ENCODE data around the gene FAM98B. TPM values are rescaled to one million over a fixed set of nuclear protein-coding genes. Genes with fewer than 3 reads are reported as not detected.
A peak's percentile ranks its signal among the peaks of the same experiment; 100 is the strongest.

Gene FAM98B
- total and polyA plus RNA-seq, 4 experiments from 2014 or later = 3.3 to 26.3 (median 12.6) TPM

DNA sequence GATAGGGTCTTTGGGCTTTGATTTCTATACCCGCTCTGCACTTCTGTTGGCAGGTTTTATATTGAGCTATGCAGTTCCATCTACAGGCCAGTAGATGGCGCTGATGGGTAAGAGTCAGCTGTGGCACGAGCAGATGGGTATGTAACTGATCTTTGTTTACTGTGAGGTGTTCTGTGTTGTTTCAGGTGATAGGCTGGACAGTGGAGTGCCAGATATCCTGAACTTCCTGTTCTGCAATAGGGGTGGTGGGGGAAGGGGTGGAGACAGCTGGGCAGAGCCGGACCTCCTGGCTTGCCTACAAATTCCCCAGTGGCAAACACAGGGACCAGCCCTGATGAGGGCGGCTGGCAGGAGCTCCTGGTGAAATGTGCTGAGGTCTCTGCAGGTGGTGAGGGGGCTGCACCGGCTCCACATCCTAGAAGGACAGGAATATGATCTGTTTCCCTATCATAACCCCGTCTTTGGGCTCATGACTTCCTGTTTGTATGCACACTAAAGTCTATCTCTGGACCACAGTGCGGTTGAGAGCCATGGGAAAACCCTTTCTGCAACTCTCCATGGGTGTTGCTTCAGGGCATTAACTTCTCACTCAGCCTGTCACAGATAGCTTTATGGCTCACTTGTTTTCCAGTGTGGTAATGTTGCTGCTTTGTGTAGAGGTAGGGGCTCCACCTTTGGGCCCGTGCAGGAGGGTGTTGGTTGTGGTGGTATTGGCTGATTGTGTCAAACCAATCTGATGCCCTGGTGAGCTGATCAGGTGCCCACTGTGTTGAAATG is 13.4 kb upstream of the FAM98B start:
- Histone ChIP-seq H3K27ac (ENCODE audit: low read depth, low read length) (no peak overlapping the region), H3K36me3 (ENCODE audit: insufficient read depth, low read length) (no peaks in the 10 kb centered on the region), H3K27me3 (ENCODE audit: insufficient read depth, low read length) (no peaks in the 10 kb centered on the region), H3K9me3 (ENCODE audit: control insufficient read depth in 1 of 2, low read length in 2 of 2) (no peaks in the 10 kb centered on the region), H3K4me3 (ENCODE audit: low read length in 2 of 2) (no peak overlapping the region), H3K4me1 (ENCODE audit: insufficient read depth, low read length) (peaks cover 5% of the 10 kb centered on the region)
- H3K27ac Mint-ChIP-seq = peak overlapping the region in 1 of 7 donors; percentile 12
- peak in 4 of 5 donors; percentile 59 to 66 (median 62) for DNase-seq
- H3K36me3 Mint-ChIP-seq = no peaks in the 10 kb centered on the region
- H3K27me3 Mint-ChIP-seq = peaks cover 20 to 21% of the 10 kb centered on the region in 2 donors
- H3K9me3 Mint-ChIP-seq = peaks cover 0 to 16% (median 5%) of the 10 kb centered on the region in 8 donors
- intact Hi-C loops (cut with micrococcal nuclease) = loop anchor here (1.0 to 10.0 kb wide), 7 partner anchors 250 to 1314 kb away; no protein-coding TSS in a partner anchor
- peaks cover 0 to 7% (median 3%) of the 10 kb centered on the region in 4 donors for H3K4me1 Mint-ChIP-seq
- POLR2A ChIA-PET (ENCODE audit: partially characterized antibody) = interaction anchor here (1.1 to 1.6 kb wide), 6 partner anchors 14 to 267 kb away, joined by 3 to 12 read pairs (median 6); partner anchors contain the start of gene FAM98B
- peak overlapping the region in 1 of 8 donors; percentile 55 for H3K4me3 Mint-ChIP-seq
- CTCF ChIA-PET (ENCODE audit: partially characterized antibody) = interaction anchor here (0.6 to 9.1 kb wide), 49 partner anchors 7 to 1838 kb away, joined by 3 to 175 read pairs (median 6); partner anchors contain the start of gene FAM98B

GRCh38 chr15:38441130-38441519 is 12.8 kb upstream of the FAM98B start:
- POLR2A ChIA-PET (ENCODE audit: partially characterized antibody) = interaction anchor here (1.1 to 1.6 kb wide), 4 partner anchors 13 to 266 kb away, joined by 3 to 12 read pairs (median 6); partner anchors contain the start of gene FAM98B
- H3K27ac Mint-ChIP-seq = no peak overlapping the region
- peaks cover 0 to 16% (median 5%) of the 10 kb centered on the region in 8 donors for H3K9me3 Mint-ChIP-seq
- peaks cover 16 to 19% of the 10 kb centered on the region in 2 donors for H3K27me3 Mint-ChIP-seq
- no peaks in the 10 kb centered on the region for H3K36me3 Mint-ChIP-seq
- Histone ChIP-seq H3K36me3 (ENCODE audit: insufficient read depth, low read length) (no peaks in the 10 kb centered on the region), H3K4me1 (ENCODE audit: insufficient read depth, low read length) (peaks cover 5% of the 10 kb centered on the region), H3K9me3 (ENCODE audit: control insufficient read depth in 1 of 2, low read length in 2 of 2) (no peaks in the 10 kb centered on the region), H3K27me3 (ENCODE audit: insufficient read depth, low read length) (no peaks in the 10 kb centered on the region), H3K4me3 (ENCODE audit: low read length in 2 of 2) (no peak overlapping the region), H3K27ac (ENCODE audit: low read depth, low read length) (no peak overlapping the region)
- H3K4me1 Mint-ChIP-seq = peaks cover 0 to 7% (median 3%) of the 10 kb centered on the region in 4 donors
- CTCF ChIA-PET (ENCODE audit: partially characterized antibody) = interaction anchor here (1.0 to 9.1 kb wide), 34 partner anchors 8 to 1316 kb away, joined by 3 to 175 read pairs (median 8); partner anchors contain the start of gene FAM98B
- intact Hi-C loops (cut with micrococcal nuclease) = loop anchor here (10.0 kb wide), 3 partner anchors 374 to 1314 kb away; no protein-coding TSS in a partner anchor
- no peak for DNase-seq
- H3K4me3 Mint-ChIP-seq = no peak overlapping the region

DNA sequence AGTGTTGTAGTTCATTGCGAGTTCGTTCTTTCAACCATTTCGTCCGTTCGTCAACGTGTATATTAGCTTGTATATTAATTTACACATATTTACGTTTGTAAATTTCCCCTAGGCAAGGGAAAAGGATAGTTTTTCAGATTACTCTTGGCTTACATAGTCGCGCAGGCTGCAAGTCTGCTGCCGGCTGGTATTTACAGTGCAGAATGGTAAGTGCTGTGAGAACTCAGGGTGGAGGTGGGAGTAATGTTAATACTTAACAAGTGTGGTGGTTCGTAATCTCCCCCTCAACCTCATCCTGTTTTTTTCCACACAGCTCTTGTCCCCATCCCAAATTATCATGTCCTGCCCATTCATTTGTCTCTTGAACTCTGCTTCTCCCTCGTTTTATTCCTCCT is 766 bp downstream of the FAM98B start:
- intact Hi-C loops (cut with micrococcal nuclease) = loop anchor here (1.0 to 10.0 kb wide), 3 partner anchors 19 to 1928 kb away; partner anchors contain the start of genes FSIP1 and KNSTRN

DNA sequence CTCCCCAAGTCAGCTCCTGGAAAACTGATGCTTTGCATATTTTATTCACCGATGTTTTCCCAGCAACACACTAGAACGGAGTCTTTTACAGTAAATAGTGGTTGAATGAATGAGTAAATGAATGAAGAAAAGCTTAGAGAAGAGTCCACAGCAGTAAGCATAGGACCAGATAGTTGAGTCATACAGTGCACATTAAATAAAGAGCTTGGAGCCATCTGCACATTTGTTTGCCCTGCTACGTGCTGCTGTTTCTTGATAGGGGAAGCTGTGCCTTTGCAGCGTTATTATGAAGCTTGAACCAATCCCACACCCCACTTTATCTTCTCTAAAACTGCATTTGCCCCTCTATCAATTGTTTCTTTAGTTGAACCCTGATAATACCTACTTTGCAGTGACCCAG is 1.2 kb downstream of the FAM98B start:
- H3K4me3 Mint-ChIP-seq = peak overlapping the region; percentile 95 to 99 (median 97)
- H3K9me3 Mint-ChIP-seq = no peaks in the 10 kb centered on the region
- Histone ChIP-seq H3K36me3 (ENCODE audit: insufficient read depth, low read length) (no peaks in the 10 kb centered on the region), H3K9me3 (ENCODE audit: control insufficient read depth in 1 of 2, low read length in 2 of 2) (no peaks in the 10 kb centered on the region), H3K4me3 (ENCODE audit: low read length in 2 of 2) (peak overlapping the region; percentile 88 to 95), H3K27me3 (ENCODE audit: insufficient read depth, low read length) (no peaks in the 10 kb centered on the region), H3K27ac (ENCODE audit: low read depth, low read length) (peak overlapping the region; percentile 74), H3K4me1 (ENCODE audit: insufficient read depth, low read length) (peaks cover 24% of the 10 kb centered on the region)
- ChIA-PET POLR2A (ENCODE audit: partially characterized antibody) (interaction anchor here (0.6 to 2.9 kb wide), 20 partner anchors 9 to 1169 kb away, joined by 3 to 31 read pairs (median 4); partner anchors contain the start of gene RASGRP1), CTCF (ENCODE audit: partially characterized antibody) (interaction anchor here (1.3 to 3.6 kb wide), 12 partner anchors 9 to 247 kb away, joined by 4 to 52 read pairs (median 10); partner anchors contain the start of gene RASGRP1)
- DNase-seq = no peak
- peaks cover 9 to 10% of the 10 kb centered on the region in 2 donors for H3K36me3 Mint-ChIP-seq
- peaks cover 32 to 49% (median 39%) of the 10 kb centered on the region in 4 donors for H3K4me1 Mint-ChIP-seq
- peak overlapping the region; percentile 94 to 98 (median 96) for H3K27ac Mint-ChIP-seq
- intact Hi-C loops (cut with micrococcal nuclease) = loop anchor here (10.0 kb wide), 1 partner anchor 1330 kb away; the partner anchor contains the start of gene FSIP1
- no peaks in the 10 kb centered on the region for H3K27me3 Mint-ChIP-seq

More for the DNA sequence above, 766 bp downstream of the FAM98B start:
- Mint-ChIP-seq H3K27ac (peak overlapping the region; percentile 94 to 98 (median 96)), H3K4me3 (peak overlapping the region; percentile 95 to 99 (median 97)), H3K36me3 (peaks cover 9 to 10% of the 10 kb centered on the region in 2 donors), H3K9me3 (no peaks in the 10 kb centered on the region), H3K27me3 (no peaks in the 10 kb centered on the region), H3K4me1 (peaks cover 29 to 45% (median 35%) of the 10 kb centered on the region in 4 donors)
- Histone ChIP-seq H3K4me3 (ENCODE audit: low read length in 2 of 2) (peak overlapping the region; percentile 88 to 95), H3K27ac (ENCODE audit: low read depth, low read length) (peak overlapping the region; percentile 74), H3K36me3 (ENCODE audit: insufficient read depth, low read length) (no peaks in the 10 kb centered on the region), H3K9me3 (ENCODE audit: control insufficient read depth in 1 of 2, low read length in 2 of 2) (no peaks in the 10 kb centered on the region), H3K4me1 (ENCODE audit: insufficient read depth, low read length) (peaks cover 24% of the 10 kb centered on the region), H3K27me3 (ENCODE audit: insufficient read depth, low read length) (no peaks in the 10 kb centered on the region)
- CTCF ChIA-PET (ENCODE audit: partially characterized antibody) = interaction anchor here (1.0 to 3.6 kb wide), 16 partner anchors 10 to 1929 kb away, joined by 3 to 52 read pairs (median 9); partner anchors contain the start of gene RASGRP1
- POLR2A ChIA-PET (ENCODE audit: partially characterized antibody) = interaction anchor here (0.6 to 2.9 kb wide), 21 partner anchors 9 to 1328 kb away, joined by 3 to 31 read pairs (median 5); partner anchors contain the start of genes FSIP1 and RASGRP1
- no peak for DNase-seq

DNA sequence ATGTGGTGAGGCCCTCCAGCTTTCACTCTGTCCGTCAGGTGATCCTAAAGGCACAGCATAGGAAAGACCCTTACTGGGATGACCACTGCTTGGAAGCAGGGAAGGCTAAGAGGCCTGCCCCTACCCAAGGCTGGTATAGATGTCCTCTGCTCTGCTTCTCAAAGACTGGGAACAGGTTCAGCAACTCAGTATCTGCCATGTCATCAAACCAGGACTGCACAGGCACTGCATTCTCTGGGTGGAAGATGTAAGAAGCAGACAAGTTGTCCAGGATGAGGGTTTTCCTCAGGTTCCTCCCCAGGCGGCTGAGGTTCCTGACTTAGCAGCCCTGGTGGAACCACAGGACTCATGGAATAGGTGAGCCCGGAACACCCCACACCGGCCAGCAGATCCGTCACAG is 4.7 kb downstream of the FAM98B start:
- H3K36me3 Mint-ChIP-seq = peaks cover 9 to 10% of the 10 kb centered on the region in 2 donors
- DNase-seq = no peak
- H3K9me3 Mint-ChIP-seq = no peaks in the 10 kb centered on the region
- H3K4me3 ChIP-seq (ENCODE audit: low read length in 2 of 2) = no peak overlapping the region
- H3K4me1 Mint-ChIP-seq = peaks cover 47 to 72% (median 53%) of the 10 kb centered on the region in 4 donors
- H3K36me3 ChIP-seq (ENCODE audit: insufficient read depth, low read length) = no peaks in the 10 kb centered on the region
- peaks cover 24% of the 10 kb centered on the region for H3K4me1 ChIP-seq (ENCODE audit: insufficient read depth, low read length)
- no peak overlapping the region for H3K4me3 Mint-ChIP-seq
- no peaks in the 10 kb centered on the region for H3K27me3 ChIP-seq (ENCODE audit: insufficient read depth, low read length)
- no peaks in the 10 kb centered on the region for H3K9me3 ChIP-seq (ENCODE audit: control insufficient read depth in 1 of 2, low read length in 2 of 2)
- ChIA-PET CTCF (ENCODE audit: partially characterized antibody) (interaction anchor here (1.5 to 2.2 kb wide), 3 partner anchors 18 to 240 kb away, joined by 3 to 14 read pairs (median 10); no protein-coding TSS in a partner anchor), POLR2A (ENCODE audit: partially characterized antibody) (no interaction called here)
- peak overlapping the region in 1 of 7 donors; percentile 43 for H3K27ac Mint-ChIP-seq
- H3K27me3 Mint-ChIP-seq = no peaks in the 10 kb centered on the region
- no peak overlapping the region for H3K27ac ChIP-seq (ENCODE audit: low read depth, low read length)
- intact Hi-C loops (cut with micrococcal nuclease) = loop anchor here (10.0 kb wide), 1 partner anchor 1326 kb away; the partner anchor contains the start of gene FSIP1

- H3K27ac Mint-ChIP-seq = peak overlapping the region in 2 of 7 donors; percentile 1 to 72
- H3K36me3 Mint-ChIP-seq = peaks cover 2 to 10% of the 10 kb centered on the region in 2 donors
- no peak overlapping the region for H3K27ac ChIP-seq (ENCODE audit: low read depth, low read length)
- peaks cover 24% of the 10 kb centered on the region for H3K4me1 ChIP-seq (ENCODE audit: insufficient read depth, low read length)
- H3K4me3 Mint-ChIP-seq = no peak overlapping the region
- intact Hi-C loops (cut with micrococcal nuclease) = loop anchor here (10.0 kb wide), 1 partner anchor 1325 kb away; the partner anchor contains the start of gene FSIP1
- DNase-seq = no peak
- no peak overlapping the region for H3K4me3 ChIP-seq (ENCODE audit: low read length in 2 of 2)
- H3K27me3 ChIP-seq (ENCODE audit: insufficient read depth, low read length) = no peaks in the 10 kb centered on the region
- no peaks in the 10 kb centered on the region for H3K36me3 ChIP-seq (ENCODE audit: insufficient read depth, low read length)
- CTCF ChIA-PET (ENCODE audit: partially characterized antibody) = interaction anchor here (1.5 to 2.5 kb wide), 3 partner anchors 19 to 240 kb away, joined by 3 to 14 read pairs (median 11); no protein-coding TSS in a partner anchor
- H3K9me3 ChIP-seq (ENCODE audit: control insufficient read depth in 1 of 2, low read length in 2 of 2) = no peaks in the 10 kb centered on the region
- no peaks in the 10 kb centered on the region for H3K27me3 Mint-ChIP-seq
- POLR2A ChIA-PET (ENCODE audit: partially characterized antibody) = interaction anchor here (0.9 kb wide), 1 partner anchor 240 kb away, joined by 3 read pairs; no protein-coding TSS in a partner anchor
- no peaks in the 10 kb centered on the region for H3K9me3 Mint-ChIP-seq
- H3K4me1 Mint-ChIP-seq = peaks cover 44 to 70% (median 48%) of the 10 kb centered on the region in 4 donors
These were observed 5.6 kb downstream of the FAM98B start for GRCh38 chr15:38459480-38459879.
